Epithelial cell of prostate (primary cell): Measurements from ENCODE around the gene TCAF1.

Experiments
- DNase-seq: peaks from one replicate; pipeline ENCODE4 v3.0.0-alpha.2; 2011; ENCODE audit warnings: low read depth, low spot score
- H3K27ac ChIP-seq: fragments of 450-650 bp; 2 replicates; pipeline ENCODE4 v1.5.1; 2017; ENCODE audit warnings: mild to moderate bottlenecking

TCAF1 gene

GRCh38 chr7:143901668-143902331, at the start of gene TCAF1:
TCAF1 (minus strand) TSS chr7:143902176; CDS start chr7:143876608, 25,568 bp downstream.
- H3K27ac ChIP-seq: peak within 1 kb of the TSS; percentile 91
- peak; percentile 55 for DNase-seq

GRCh38 chr7:143948733-143949132, 46.8 kb upstream of the TCAF1 start:
- no peak overlapping the region for H3K27ac ChIP-seq
- no peak for DNase-seq

DNA sequence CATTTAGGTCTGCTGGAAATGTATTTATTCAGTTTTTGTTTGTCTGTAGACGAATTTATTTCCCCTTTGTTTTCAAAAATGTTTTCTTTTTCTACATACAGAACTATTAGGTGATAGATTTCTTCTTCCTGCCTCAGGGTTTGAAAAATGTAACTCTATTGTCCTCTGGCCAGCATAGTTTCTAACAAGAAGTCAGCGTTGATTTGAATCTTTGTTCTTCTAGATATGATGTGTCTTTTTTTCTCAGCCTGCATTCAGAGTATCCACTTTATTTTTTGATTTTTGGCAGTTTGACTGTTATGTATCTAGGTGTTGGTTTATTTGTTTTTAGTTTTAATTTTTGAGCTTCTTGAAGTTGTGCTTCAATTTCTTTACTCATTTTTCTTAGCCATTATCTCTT, 45.1 kb upstream of the TCAF1 start:
- no peak for DNase-seq

GRCh38 chr7:143945423-143945822, 43.4 kb upstream of the TCAF1 start:
- H3K27ac ChIP-seq: no peak overlapping the region

More for the DNA sequence above, 45.1 kb upstream of the TCAF1 start:
- H3K27ac ChIP-seq: no peak overlapping the region

DNA sequence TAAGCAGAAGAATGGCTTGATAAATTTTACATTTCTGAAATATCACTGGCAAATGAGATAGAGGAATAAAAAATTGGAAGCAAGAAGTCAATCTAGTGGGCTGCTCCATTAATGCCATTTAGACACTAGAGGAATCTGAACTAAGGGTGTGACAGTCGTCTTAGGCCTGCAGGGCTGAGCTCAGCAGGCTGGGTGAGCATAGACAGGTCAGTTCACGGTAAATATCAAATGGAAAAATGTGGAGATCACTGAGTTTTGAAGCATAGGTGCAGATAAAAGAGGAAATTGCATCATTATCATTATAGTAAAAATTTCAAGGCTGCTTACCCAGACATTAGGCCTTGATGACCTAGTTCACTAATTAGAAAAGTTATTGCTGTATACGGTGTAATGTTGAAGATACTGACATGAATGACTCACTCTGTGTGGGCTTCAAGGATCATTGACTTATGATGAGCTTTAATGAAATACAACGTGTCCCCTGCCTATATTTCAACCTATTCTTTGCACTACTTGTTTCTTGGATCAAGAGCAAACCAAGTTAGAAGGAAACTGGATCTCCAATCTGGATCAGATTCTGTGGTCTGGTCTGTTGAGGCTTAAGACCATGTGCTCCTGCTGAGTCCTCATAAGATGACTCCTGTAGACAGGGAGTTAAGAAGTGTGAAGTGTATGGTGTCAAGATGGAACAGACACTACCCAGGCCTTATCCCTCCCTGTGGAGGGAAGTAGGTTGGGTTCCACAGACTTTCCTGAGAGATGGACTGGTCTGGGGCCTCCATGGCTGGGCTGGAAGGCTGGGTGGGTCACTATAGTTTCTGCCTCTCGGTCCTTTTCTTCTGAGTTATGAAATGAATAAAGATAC, 36.6 kb upstream of the TCAF1 start:
- no peak overlapping the region for H3K27ac ChIP-seq
- DNase-seq: no peak

More at GRCh38 chr7:143945423-143945822, 43.4 kb upstream of the TCAF1 start:
- DNase-seq: no peak

DNA sequence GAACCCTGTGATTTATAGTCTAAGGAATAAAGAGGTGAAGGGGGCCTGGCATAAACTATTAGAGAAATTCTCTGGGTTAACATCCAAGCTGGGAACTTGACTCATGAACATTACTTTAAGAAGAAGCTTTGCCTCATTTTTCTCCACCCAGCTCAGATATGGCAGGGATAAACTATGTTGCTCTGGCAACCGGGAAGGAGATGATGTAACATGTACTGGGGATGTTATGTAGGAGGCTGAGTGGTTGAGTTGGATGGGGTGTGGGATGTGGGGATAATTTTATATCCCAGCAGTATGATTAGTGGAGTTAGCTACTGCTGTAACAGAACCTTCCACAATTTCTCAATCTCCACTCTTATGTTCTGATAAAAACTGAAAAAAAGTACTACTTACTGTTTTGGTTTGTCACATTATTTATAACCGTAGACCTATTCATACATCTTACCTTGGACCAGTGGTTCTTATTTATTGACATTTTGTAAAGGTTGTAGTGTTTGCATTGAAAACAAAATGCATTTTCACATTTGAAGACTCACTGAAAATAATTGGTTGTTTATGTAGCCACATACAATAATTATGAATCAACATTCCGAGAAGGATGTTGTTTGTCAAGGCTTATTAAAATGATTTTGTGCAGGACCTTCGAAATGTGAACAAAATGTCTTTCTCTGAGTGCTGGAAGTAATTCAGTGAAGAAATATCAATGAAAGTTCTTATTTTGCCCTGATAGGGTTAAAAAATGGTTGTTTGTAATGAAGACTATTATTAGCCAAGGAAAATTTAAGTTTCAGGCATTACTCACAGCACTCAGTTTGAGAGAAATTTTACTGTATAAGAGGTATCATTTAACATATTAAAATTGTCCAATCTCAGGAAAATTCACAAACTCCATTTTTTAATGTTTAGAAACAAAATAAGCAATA, 34.4 kb upstream of the TCAF1 start:
- no peak overlapping the region for H3K27ac ChIP-seq

DNA sequence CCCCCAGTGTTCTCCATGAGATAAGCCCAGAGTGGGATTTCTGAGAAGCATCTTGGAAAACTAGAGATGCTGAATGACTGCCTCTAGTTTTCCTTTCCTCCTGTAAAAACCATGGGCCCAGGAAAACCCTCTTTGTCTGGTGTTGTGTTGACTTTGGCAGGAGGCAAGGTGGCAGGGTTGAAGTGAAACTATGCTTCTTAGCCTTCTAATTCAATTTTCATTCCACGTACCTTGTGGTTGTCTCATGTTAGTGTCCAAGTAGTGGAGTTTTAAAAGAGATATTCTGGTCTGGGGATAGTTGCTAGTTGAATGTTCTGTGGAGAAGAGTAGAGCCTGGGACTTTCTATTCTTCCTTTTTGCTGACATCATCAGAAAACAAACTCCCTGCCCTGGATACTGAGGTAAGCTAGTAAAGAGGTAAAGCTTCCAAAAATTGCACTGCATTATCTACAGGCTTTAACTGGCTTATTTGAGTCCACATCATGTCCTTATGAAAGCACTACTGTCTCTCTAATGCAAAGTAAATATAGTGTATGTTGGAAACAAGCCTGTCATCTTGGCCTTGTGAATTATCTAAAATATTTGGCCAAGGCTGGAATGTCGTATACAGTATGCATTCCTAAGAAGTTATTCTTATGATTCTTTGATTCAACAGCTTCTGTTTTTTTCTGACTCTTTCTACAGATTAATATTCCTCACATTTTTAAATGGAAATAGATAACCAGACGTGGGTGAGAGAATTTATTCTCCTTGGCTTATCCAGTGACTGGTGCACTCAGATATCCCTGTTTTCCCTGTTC, 32.8 kb upstream of the TCAF1 start, which contains the start of gene OR2F2:
TSS of gene OR2F2 (plus strand) at position 708 of the 800 bp plus-strand sequence. CDS start at position 708, 0 bp downstream.
- no peak within 1 kb of the TSS for H3K27ac ChIP-seq
- no peak for DNase-seq

More for the DNA sequence above, 34.4 kb upstream of the TCAF1 start:
- no peak for DNase-seq

DNA sequence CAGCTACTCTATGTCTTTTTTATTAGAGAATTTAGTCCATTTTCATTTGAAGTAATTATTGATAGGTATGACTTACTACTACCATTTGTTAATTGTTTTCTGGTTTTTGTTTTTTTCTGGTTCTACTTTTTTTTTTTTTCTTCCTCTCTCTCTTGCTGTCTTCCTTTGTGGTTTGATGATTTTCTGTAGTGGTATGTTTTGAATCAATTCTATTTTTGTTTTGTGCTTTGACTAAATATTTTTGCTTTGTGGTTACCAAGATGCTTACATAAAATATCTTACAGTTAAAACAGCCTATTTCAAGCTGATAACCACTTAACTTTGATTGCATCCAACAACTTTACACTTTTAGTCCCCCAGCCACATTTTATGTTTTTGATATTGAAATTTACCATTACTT, 29.8 kb upstream of the TCAF1 start:
- H3K27ac ChIP-seq: no peak overlapping the region
- DNase-seq: no peak

GRCh38 chr7:143929224-143929920, 27.4 kb upstream of the TCAF1 start:
- no peak for DNase-seq
- H3K27ac ChIP-seq: no peak overlapping the region

GRCh38 chr7:143924851-143925250, 22.9 kb upstream of the TCAF1 start:
- DNase-seq: no peak
- no peak overlapping the region for H3K27ac ChIP-seq

- no peak for DNase-seq
Observed at GRCh38 chr7:143914938-143915652, 13.1 kb upstream of the TCAF1 start.

DNA sequence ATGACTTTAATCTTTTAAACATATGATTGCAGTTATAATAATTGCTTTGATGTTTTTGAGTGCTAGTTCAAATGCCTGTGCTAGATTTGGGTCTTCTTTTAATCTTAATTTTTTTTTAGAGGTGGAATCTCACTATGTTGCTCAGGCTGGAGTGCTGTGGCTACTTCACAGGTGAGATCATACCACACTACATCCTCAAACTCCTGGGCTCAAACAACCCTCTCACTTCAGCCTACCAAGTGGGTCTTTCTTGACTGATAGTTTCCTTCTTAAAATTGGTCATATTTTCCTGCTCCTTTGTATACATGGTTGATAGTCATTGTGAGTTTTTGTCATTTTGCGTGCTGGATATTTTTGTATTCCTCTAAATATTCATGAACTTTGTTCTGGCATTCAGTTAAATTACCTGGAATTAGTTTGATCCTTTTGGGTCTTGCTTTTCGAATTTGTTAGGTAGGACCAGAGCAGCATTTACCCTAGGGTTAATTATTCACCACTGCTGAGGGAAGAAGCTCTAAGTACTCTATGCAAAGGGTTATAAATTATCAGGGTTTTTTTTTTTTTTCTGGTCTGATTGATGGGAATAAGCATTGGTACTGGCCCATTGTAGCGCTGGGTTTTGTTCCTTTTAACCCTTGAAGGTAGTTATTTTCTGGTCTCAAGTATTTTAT, 12.1 kb upstream of the TCAF1 start:
- DNase-seq: no peak
- no peak overlapping the region for H3K27ac ChIP-seq

More at GRCh38 chr7:143914938-143915652, 13.1 kb upstream of the TCAF1 start:
- no peak overlapping the region for H3K27ac ChIP-seq

DNA sequence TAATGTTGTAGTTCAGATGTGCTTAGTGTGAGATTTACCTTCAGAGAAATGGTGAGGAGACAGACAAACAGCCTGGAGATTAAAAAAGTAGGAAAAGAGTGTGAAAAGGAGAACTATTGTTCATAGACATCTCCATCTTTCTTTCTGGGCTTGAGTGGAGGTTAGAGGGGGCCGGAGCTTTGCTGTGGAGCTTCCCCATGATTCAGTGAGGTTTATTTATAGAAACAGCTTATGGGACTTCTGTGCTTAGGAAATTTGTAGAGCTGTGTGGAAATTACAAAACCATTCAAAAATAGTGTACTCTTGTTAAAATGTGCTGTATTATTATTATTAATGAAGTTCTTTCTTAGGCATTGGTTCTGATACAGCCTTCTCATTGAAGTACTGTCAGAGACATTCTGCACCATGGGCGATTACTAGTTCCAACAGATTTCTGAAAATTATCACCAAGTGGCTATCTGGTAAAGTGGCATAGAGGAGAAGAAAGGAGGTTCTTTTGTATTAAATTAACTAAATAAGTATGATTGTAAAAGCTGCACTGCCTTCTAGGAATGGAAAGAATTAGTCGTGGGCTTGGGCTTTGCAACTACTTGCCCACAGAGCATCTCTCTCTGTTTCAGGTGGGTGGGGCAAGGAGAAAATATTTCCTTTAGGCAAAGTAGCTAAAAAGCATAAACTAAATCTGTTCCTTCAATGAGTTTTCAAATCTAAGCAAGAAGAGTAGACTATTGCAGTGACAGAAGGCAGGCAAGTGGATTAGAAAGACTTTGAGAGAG, 8.7 kb upstream of the TCAF1 start:
- no peak overlapping the region for H3K27ac ChIP-seq
- DNase-seq: no peak

DNA sequence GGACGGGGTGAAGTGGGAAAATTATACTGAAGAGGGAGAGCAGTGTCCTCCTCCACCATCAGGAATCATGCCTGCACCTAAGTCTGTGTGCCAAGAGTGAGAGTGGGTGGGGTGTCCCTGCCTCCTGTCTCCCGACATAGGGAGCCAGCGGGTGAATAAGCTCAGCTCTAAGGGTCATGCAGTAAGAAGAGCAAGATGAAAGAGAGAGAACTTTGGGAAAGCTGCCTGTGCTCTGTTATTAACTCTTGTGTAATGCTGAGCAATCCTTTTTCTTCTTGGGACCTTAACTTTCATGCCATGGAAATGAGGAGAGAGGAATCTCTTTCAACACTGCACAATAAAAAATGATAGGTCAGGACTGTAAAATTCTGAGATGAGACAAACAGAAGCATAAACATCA, 7.9 kb upstream of the TCAF1 start:
- no peak for DNase-seq
- no peak overlapping the region for H3K27ac ChIP-seq

DNA sequence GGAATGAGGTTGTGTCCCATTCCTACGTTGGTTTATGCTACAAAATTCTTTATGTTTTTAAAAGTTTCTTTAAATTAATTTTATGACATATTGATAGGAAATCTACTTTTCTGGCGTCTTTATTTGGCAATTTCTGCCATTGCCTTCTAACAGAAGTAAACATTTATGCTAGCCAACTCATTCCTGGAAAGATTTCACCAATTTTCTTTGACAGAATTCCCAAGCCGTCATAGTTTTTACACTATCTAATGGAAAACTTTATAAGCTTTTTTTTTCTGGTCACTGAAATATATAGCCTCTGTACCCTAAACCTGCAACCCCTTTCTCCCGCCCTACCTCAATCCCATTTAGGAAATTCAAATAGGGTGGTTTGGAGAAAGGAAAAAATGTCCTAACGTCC, 6.1 kb upstream of the TCAF1 start:
- H3K27ac ChIP-seq: no peak overlapping the region
- DNase-seq: no peak

DNA sequence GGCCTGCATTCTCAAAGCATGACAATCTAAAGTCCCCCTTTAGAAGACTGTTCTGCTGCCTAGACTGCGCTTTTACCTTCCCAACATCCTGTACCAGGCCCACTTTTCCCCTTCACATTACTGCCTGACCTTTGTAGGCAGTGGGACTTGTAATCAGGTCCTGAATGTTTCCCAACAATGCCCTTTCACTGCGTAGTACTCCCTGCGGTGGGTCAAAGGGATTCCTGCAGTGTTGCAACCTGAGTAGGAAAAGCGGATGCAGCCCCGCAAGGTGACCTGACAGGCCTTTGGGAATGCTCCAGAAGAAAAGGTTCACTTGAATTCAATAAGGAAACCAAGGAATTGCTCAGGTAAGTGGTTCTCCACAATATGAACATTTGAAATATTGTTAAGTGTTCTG, 4.9 kb upstream of the TCAF1 start:
- no peak overlapping the region for H3K27ac ChIP-seq
- no peak for DNase-seq

- no peak overlapping the region for H3K27ac ChIP-seq
- no peak for DNase-seq
Observed at GRCh38 chr7:143906151-143906550, 4.2 kb upstream of the TCAF1 start.
